Natural killer cell (primary cell): ENCODE data around the gene SEC22C. TPM values are rescaled to one million over a fixed set of nuclear protein-coding genes. Genes with fewer than 3 reads are reported as not detected.
"Not testable (repeated sequence)": the region's sequence is repeated elsewhere in the genome, so short reads cannot be mapped to it uniquely, and the experiment has no call there.

Experiments
- ATAC-seq, 3 donors: fragments of 150-1000 bp in 2 of 3; fragments of 200-7000 bp in 1 of 3; cut with Tn5 transposase; 1 replicate in 1 of 3; 2 replicates in 2 of 3; pipeline ENCODE4 v1.10.0; 2021; ENCODE audit warnings: mild to moderate bottlenecking in 2 of 3, moderate library complexity in 2 of 3
- DNase-seq, 2 donors: peaks; one replicate each; pipeline versions ENCODE4 v3.0.0 to v3.0.0-alpha.2; 2013 to 2021; ENCODE audit warnings: mixed read lengths in 1 of 2
- H3K27ac ChIP-seq: one replicate; pipeline ENCODE4 v1.5.1; 2013; ENCODE audit warnings: mild to moderate bottlenecking, low read length
- H3K27me3 ChIP-seq: one replicate; pipeline ENCODE4 v1.6.1; 2013; ENCODE audit warnings: low read length; ENCODE audit not compliant: control insufficient read depth, insufficient read depth
- H3K36me3 ChIP-seq: one replicate; pipeline ENCODE4 v1.6.1; 2013; ENCODE audit warnings: low read length; ENCODE audit not compliant: control insufficient read depth, insufficient read depth
- H3K4me1 ChIP-seq: one replicate; pipeline ENCODE4 v1.6.1; 2013; ENCODE audit warnings: low read length; ENCODE audit not compliant: control insufficient read depth, insufficient read depth
- H3K4me3 ChIP-seq: one replicate; pipeline ENCODE4 v1.5.1; 2013; ENCODE audit warnings: low read length
- H3K9me3 ChIP-seq: one replicate; pipeline ENCODE4 v1.6.1; 2013; ENCODE audit warnings: low read length; ENCODE audit not compliant: control insufficient read depth, insufficient read depth
- H3K27ac Mint-ChIP-seq, 2 donors: one replicate each; pipeline ENCODE4 v1.8.0; 2022; ENCODE audit warnings: mild to moderate bottlenecking in 2 of 2, mixed read lengths in 2 of 2, moderate library complexity in 1 of 2
- H3K27me3 Mint-ChIP-seq, 2 donors: one replicate each; pipeline ENCODE4 v1.8.0; 2022; ENCODE audit warnings: low read depth in 2 of 2, mixed read lengths in 2 of 2
- H3K36me3 Mint-ChIP-seq: one replicate; pipeline ENCODE4 v1.8.0; 2022; ENCODE audit warnings: mixed read lengths
- H3K4me1 Mint-ChIP-seq, 2 donors: one replicate each; pipeline ENCODE4 v1.8.0; 2022; ENCODE audit warnings: mixed read lengths in 2 of 2
- H3K4me3 Mint-ChIP-seq: one replicate; pipeline ENCODE4 v1.8.0; 2022; ENCODE audit warnings: mild to moderate bottlenecking, moderate library complexity, mixed read lengths
- H3K9me3 Mint-ChIP-seq, 2 donors: one replicate each; pipeline ENCODE4 v1.8.0; 2022; ENCODE audit warnings: mixed read lengths in 2 of 2
- CTCF ChIP-seq: fragments of 200-600 bp; IDR thresholded peaks from one replicate; pipeline ENCODE4 v1.8.0; 2022; ENCODE audit warnings: antibody characterized with exemption
- WGBS: methylation state at CpG from one replicate; pipeline ENCODE4 v1.1.7; 2013; ENCODE audit warnings: missing lambda C conversion rate; ENCODE audit not compliant: insufficient coverage; 5-methylcytosine and 5-hydroxymethylcytosine counted together
- intact Hi-C: fragments of 100-400 bp; cut with micrococcal nuclease; formaldehyde crosslinking; loops from one replicate; pipeline ENCODE4 v1.14.2; 2022
- total RNA-seq, 4 donors: library from RNA; stranded (reverse); fragments of 120-200 nt in 1 of 4; gene quantifications; one replicate each; pipeline versions ENCODE4 v1.2.3 to v1.2.4, GENCODE V29; 2013 to 2022

SEC22C gene
- total RNA-seq, 3 donors from 2014 or later (not counting 1 experiment from before 2014, with no cell fraction given), result 51.3 to 60.4 (median 55.9) TPM

GRCh38 chr3:42588625-42589024, 6.9 kb upstream of the SEC22C start:
- Mint-ChIP-seq H3K27me3 (no peaks in the 10 kb centered on the region), H3K27ac (no peak overlapping the region), H3K36me3 (no peaks in the 10 kb centered on the region), H3K4me1 (peaks cover 0 to 20% of the 10 kb centered on the region in 2 donors), H3K4me3 (no peak overlapping the region), H3K9me3 (no peaks in the 10 kb centered on the region)
- 95% methylated on average over 4 of the region's 5 CpGs for WGBS
- peaks cover 3% of the 10 kb centered on the region for H3K36me3 ChIP-seq
- peaks cover 15% of the 10 kb centered on the region for H3K4me1 ChIP-seq
- intact Hi-C loops, result no loop called here
- H3K27me3 ChIP-seq, result no peaks in the 10 kb centered on the region
- no peak for TF ChIP-seq CTCF
- DNase-seq (no peak), ATAC-seq (no peak)
- H3K4me3 ChIP-seq, result no peak overlapping the region
- no peak overlapping the region for H3K27ac ChIP-seq
- no peaks in the 10 kb centered on the region for H3K9me3 ChIP-seq

- no peaks in the 10 kb centered on the region for H3K9me3 ChIP-seq
These were observed 805 bp upstream of the SEC22C start for GRCh38 chr3:42582474-42583070.

GRCh38 chr3:42581400-42581708, 413 bp downstream of the SEC22C start:
- ATAC-seq (no peak), DNase-seq (no peak)
- no peak for TF ChIP-seq CTCF
- Mint-ChIP-seq H3K4me1 (peaks cover 45 to 48% of the 10 kb centered on the region in 2 donors), H3K36me3 (no peaks in the 10 kb centered on the region), H3K27me3 (no peaks in the 10 kb centered on the region), H3K9me3 (no peaks in the 10 kb centered on the region), H3K4me3 (peak overlapping the region; percentile 93), H3K27ac (peak overlapping the region; percentile 96 to 97)
- Histone ChIP-seq H3K27me3 (no peaks in the 10 kb centered on the region), H3K4me3 (peak overlapping the region; percentile 77), H3K9me3 (no peaks in the 10 kb centered on the region), H3K36me3 (no peaks in the 10 kb centered on the region), H3K4me1 (peaks cover 9% of the 10 kb centered on the region), H3K27ac (peak overlapping the region; percentile 96)
- intact Hi-C loops, result no loop called here
- WGBS, result 2% methylated on average over 11 of the region's 11 CpGs

More at GRCh38 chr3:42582474-42583070, 805 bp upstream of the SEC22C start:
- 0% methylated on average over 1 of the region's 3 CpGs for WGBS
- peak overlapping the region; percentile 93 for H3K4me3 Mint-ChIP-seq
- no peaks in the 10 kb centered on the region for H3K9me3 Mint-ChIP-seq
- peak overlapping the region; percentile 96 for H3K27ac ChIP-seq
- ATAC-seq, result no peak
- no peak for TF ChIP-seq CTCF
- H3K4me3 ChIP-seq, result peak overlapping the region; percentile 77
- H3K36me3 Mint-ChIP-seq, result no peaks in the 10 kb centered on the region
- H3K36me3 ChIP-seq, result no peaks in the 10 kb centered on the region
- no peaks in the 10 kb centered on the region for H3K27me3 ChIP-seq
- peak overlapping the region; percentile 96 to 97 for H3K27ac Mint-ChIP-seq
- H3K27me3 Mint-ChIP-seq, result no peaks in the 10 kb centered on the region
- no peak for DNase-seq
- H3K4me1 ChIP-seq, result peaks cover 9% of the 10 kb centered on the region
- peaks cover 35 to 42% of the 10 kb centered on the region in 2 donors for H3K4me1 Mint-ChIP-seq
- intact Hi-C loops, result loop anchor here (1.0 to 2.0 kb wide), 3 partner anchors 8 to 162 kb away; partner anchors contain the start of genes NKTR and SS18L2

- WGBS, result 100% methylated on average over 4 of the region's 4 CpGs
- H3K4me3 Mint-ChIP-seq, DNase-seq, H3K27ac ChIP-seq, intact Hi-C loops, H3K36me3 ChIP-seq, H3K9me3 ChIP-seq, H3K27me3 ChIP-seq, H3K9me3 Mint-ChIP-seq, H3K27me3 Mint-ChIP-seq, H3K4me1 ChIP-seq, ATAC-seq, H3K4me3 ChIP-seq: not testable (repeated sequence)
- Mint-ChIP-seq H3K36me3 (peaks cover 15% of the 10 kb centered on the region), H3K4me1 (peaks cover 45 to 48% of the 10 kb centered on the region in 2 donors), H3K27ac (peak overlapping the region; percentile 96 to 97)
These were observed 2.4 kb downstream of the SEC22C start for GRCh38 chr3:42579346-42579745.
